SIG-M5 treated with dmso at 0.1 percent for 504 hours (cell line): ENCODE measurements around the gene SERGEF.
"Not testable (repeated sequence)": the region's sequence is repeated elsewhere in the genome, so short reads cannot be mapped to it uniquely, and the experiment has no call there.

ENCODE experiments used
- DNase-seq: peaks from one replicate; lab custom pipeline; 2025; ENCODE audit not compliant: unreplicated experiment; lab: John Stamatoyannopoulos, UW

Gene SERGEF

DNA sequence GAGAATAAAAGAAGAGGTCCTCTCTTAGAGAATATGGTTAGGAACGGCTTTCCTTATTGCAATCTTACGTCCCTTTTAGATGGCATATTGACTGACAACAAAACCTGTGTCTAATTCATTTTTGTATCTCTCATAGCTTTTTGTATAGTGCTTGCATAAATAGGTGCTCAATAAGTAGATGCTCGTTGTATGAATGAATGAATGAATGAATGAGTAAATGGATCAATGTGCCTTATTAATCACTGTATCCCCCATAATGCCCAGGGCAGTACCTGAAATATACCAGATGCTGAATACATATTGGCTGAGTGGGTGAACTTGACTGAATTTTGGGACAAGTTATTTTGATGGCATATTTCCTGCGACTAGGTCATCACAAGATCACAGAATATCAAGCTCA, 97.9 kb downstream of the SERGEF start:
- DNase-seq: no peak

DNA sequence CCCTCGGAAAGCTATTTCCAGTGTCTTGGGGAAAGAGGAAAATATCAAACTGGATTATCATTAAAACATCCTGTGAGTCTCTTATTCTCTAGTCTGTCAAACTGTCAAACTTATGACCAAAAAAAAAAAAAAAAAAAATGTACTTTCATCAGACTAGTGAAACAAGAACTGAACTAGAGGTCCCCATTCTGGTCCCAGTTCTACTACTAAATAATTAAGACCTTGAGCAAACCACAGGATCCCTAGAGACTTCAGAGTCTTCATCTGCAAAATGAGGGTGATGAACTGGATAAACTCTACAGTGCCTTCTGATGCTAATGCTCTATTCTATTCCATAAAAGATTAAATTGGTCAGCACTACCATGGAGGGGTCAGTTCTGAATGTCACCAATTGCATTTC, 105.8 kb downstream of the SERGEF start:
- no peak for DNase-seq

GRCh38 chr11:17906436-17906835, 106.4 kb downstream of the SERGEF start:
- no peak for DNase-seq

GRCh38 chr11:17905477-17905876, 107.4 kb downstream of the SERGEF start:
- DNase-seq: no peak

DNA sequence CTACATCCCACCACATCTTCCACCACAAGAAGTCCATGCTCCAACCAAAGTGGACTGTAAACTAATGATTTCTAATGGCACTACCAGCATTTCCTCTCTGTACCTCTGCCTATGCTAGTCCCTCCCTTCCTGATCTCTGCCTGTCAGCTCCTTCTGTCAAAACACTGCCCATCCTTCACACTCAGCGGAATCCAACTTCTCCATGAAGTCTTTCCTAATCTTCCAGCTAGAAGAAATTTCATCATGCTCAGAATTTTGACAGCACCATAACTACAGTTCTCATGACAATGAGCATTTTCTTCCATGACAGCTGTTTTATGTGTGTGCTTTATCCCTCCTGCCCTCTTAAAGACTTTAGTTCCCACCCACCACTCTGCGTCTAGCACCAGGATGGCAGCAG, 111.4 kb downstream of the SERGEF start:
- no peak for DNase-seq

- no peak for DNase-seq
Observed at GRCh38 chr11:17898782-17899181, 114.1 kb downstream of the SERGEF start.

DNA sequence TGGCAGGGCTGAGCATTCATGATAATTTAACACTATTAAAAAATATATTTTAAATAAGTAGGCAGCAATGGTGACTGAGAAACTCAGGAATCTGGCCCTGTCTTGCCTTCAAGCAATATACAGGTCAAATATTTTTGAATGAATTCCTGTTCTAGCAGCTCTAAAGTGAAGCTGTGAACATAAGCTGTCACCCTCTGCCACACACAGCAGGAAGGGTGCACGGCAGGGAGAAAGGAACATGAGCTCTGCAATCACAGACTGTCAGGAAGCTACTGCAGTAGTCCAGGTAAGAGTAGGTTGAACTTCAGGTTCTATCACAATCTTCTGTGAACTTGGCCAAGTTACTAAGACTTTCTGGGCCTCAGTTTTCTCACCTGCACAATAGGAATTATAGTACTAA, 114.8 kb downstream of the SERGEF start:
- DNase-seq: no peak

GRCh38 chr11:17897495-17897894, 115.4 kb downstream of the SERGEF start:
- DNase-seq: no peak

GRCh38 chr11:17896496-17897151, 116.2 kb downstream of the SERGEF start:
- DNase-seq: not testable (repeated sequence)

DNA sequence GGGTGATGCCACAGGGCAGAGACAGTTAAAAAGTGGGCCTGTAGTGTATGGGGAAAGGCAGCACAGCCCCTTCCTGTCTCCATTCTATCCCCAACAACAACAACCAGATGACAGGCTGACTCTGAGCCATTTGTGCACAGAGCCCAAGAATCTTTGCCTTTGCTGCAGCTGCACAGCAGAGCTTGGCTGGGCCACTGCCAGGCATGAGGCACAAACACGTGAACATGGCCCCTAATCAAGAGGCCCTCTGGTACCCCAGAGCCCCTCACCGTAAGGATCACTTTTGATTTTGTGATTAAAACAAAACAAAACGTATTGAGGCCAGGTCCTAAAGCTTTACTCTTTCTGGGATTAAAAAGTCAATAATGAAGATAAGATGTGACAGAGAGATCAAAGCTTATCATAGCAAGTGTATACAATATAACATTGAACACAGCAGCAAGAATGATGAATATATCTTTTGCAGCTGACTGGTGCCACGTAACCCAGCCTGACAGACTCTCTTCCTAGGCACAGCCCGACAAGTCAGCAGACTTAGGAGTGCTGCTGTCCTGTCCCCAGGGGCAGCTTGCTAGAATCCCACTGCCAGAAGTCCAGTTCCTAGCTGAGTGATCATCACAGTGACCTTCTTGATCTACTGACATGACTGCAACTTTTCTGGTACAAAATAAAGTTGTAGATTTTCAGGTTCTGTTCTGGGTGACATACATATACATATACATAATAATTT, 117.8 kb downstream of the SERGEF start:
- DNase-seq: no peak

- no peak for DNase-seq
Observed at GRCh38 chr11:17892409-17892808, 120.4 kb downstream of the SERGEF start.

DNA sequence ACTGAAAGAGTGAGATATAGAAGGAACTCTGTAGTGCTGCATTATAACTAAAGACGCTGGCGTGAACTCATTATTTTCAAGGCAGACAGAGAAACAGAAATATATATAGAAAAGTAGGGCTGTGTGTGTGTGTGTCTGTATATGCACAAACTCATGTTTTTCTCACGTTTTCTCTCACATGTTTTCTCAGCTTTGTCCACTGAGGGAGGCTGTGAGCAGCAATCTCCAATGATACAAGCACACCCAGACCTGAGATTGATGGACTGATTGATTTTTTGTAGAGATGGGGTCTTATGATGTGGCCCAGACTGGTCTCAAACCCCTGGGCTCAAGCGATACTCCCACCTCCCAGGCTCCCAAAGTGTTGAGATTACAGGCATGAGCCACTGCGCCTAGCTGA, 122.5 kb downstream of the SERGEF start:
- no peak for DNase-seq

DNA sequence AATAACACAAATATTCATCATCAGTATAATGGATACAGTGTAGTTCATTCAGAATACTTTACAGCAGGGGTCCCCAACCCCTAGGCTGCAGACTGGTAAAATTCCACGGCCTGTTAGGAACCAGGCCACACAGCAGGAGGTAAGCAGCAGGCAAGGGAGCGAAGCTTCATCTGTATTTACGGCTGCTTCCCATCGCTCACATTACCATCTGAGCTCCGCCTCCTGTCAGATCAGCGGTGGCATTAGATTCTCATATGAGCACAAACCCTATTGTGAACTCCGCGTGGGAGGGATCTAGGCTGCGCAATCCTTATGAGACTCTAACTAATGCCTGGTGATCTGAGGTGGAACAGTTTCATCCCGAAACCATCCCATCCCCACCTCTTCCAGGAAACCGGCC, 125.1 kb downstream of the SERGEF start:
- no peak for DNase-seq

GRCh38 chr11:17883946-17884345, 128.9 kb downstream of the SERGEF start:
- no peak for DNase-seq

GRCh38 chr11:17883057-17883456, 129.8 kb downstream of the SERGEF start:
- no peak for DNase-seq

DNA sequence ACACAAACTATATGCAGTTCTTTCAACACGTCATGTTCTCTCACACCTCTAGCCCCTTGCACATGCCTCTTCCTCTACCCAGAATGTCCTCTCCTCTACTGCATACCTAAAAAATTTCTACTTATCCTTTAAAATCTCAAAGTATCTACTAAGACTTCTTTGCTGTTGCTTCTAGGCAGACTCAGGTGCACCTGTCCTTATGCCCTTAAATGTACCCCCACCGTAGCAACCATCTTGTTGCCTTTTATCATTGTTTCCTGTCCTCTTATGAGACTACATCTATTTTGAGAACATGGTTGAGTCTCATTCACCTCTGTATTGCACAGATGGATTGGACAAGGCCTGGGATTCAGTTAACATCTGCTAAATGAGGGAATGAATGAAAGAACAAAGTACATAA, 134.1 kb downstream of the SERGEF start:
- DNase-seq: no peak

GRCh38 chr11:17877886-17878285, 135.0 kb downstream of the SERGEF start:
- no peak for DNase-seq

DNA sequence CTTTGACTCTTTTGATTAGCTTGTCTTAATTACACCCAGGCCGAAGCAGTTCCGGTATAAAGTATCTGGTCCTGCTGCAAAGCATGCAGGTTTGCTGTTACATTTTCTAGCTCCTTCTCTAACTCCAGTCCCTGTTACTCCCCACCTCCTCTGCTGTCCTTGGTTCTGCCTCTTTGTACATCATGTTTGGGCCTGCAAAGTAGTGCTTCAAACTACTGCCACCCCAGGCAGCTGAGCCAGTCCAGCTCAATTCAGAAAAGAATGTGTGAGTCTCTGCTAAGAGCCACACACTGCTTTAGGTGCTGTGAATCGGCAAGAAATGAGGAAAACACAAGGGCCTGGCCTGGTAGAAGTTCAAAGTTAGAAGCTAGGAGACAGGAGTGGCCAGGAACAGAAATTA, 136.0 kb downstream of the SERGEF start:
- DNase-seq: no peak

- no peak for DNase-seq
Observed at GRCh38 chr11:17875891-17876290, 137.0 kb downstream of the SERGEF start.

DNA sequence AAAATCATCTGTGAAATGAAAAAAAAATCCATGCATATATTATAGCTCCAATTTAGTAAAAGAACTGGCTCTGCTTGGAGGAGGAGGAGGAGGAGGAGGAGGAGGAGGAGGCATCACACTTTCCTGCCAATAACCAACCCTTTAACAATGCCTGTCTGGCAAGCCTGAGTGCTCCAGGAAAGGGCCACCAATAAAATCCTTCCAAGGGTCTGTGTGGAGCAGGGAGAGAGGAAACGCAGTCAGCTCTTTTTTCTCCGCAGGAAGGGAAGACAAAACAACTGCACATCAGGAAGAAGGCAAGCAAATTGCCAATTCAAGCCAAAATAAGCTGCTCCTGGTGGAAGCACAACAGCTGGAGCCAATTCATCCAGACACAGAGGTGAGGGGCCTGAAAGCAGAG, 139.3 kb downstream of the SERGEF start:
- no peak for DNase-seq

GRCh38 chr11:17868398-17868797, 144.4 kb downstream of the SERGEF start:
- not testable (repeated sequence) for DNase-seq

GRCh38 chr11:17867341-17867740, 145.5 kb downstream of the SERGEF start:
- DNase-seq: no peak
